GM13976 (cell line): ENCODE results near the gene ZNF780A.
"Not testable (repeated sequence)": the region's sequence is repeated elsewhere in the genome, so short reads cannot be mapped to it uniquely, and the experiment has no call there.

Experiments used
- DNase-seq: peaks from one replicate; pipeline ENCODE4 v3.0.0; 2012; ENCODE audit warnings: low spot score
- in situ Hi-C: fragments of 300-500 bp; cut with MboI; formaldehyde crosslinking; loops from one replicate; pipeline ENCODE4 v1.12.0; 2022; ENCODE audit warnings: low sequenced_read_pairs, mixed read lengths, inconsistent platforms; ENCODE audit not compliant: unreplicated experiment
- TF ChIP-seq, protein P1 (sequence below): IDR thresholded peaks from 2 replicates; pipeline ENCODE4 v1.5.1; 2012; ENCODE audit warnings: borderline replicate concordance, mild to moderate bottlenecking; ENCODE audit not compliant: insufficient read depth; ENCODE audit errors: extremely low read depth, missing control alignments, control extremely low read depth

The ZNF780A gene

DNA sequence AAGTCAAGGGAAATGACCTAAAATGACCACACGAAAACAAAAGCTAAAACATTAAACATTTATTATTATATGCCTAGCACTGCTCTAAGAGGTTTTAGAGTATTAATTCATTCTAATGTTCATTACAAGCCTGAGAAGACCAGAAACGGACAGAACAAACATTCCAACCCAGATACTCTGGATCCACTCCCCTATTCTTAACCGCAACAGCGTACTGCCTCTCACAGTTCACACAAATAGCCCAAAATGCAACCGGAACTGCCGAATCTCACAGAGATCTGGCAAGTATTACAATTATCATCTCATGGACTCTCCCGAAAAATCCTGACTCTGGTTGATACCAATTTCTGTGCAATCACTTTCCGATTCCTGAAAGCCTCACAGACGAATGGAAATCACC, 36.1 kb downstream of the ZNF780A start:
- TF ChIP-seq, protein P1, sequence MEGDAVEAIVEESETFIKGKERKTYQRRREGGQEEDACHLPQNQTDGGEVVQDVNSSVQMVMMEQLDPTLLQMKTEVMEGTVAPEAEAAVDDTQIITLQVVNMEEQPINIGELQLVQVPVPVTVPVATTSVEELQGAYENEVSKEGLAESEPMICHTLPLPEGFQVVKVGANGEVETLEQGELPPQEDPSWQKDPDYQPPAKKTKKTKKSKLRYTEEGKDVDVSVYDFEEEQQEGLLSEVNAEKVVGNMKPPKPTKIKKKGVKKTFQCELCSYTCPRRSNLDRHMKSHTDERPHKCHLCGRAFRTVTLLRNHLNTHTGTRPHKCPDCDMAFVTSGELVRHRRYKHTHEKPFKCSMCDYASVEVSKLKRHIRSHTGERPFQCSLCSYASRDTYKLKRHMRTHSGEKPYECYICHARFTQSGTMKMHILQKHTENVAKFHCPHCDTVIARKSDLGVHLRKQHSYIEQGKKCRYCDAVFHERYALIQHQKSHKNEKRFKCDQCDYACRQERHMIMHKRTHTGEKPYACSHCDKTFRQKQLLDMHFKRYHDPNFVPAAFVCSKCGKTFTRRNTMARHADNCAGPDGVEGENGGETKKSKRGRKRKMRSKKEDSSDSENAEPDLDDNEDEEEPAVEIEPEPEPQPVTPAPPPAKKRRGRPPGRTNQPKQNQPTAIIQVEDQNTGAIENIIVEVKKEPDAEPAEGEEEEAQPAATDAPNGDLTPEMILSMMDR, result no peak
- in situ Hi-C loops, result no loop called here
- no peak for DNase-seq

DNA sequence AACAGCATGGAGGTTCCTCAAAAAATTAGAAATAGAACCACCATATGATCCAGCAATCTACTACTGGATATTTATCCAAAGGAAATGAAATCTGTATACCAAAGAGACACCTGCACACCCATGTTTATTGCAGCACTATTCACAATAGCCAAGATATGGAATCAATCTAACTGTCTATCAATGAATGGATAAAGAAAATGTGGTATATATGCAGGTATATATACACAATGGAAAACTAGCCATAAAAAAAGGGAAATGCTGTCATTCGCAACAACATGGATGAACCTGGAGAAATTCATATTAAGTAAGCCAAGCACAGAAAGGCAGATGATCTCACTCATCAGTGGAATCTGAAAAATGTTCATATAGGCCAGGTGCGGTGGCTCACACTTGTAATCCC, 37.3 kb downstream of the ZNF780A start:
- TF ChIP-seq, protein P1, result no peak
- in situ Hi-C loops, result no loop called here
- no peak for DNase-seq

DNA sequence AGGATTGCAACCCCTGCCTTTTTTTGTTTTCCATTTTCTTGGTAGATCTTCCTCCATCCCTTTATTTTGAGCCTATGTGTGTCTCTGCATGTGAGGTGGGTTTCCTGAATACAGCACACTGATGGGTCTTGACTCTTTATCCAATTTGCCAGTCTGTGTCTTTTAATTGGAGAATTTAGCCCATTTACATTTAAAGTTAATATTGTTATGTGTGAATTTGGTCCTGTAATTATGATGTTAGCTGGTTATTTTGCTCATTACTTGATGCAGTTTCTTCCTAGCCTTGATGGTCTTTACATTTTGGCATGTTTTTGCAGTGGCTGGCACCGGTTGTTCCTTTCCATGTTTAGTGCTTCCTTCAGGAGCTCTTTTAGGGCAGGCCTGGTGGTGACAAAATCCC, 49.0 kb downstream of the ZNF780A start:
- DNase-seq, in situ Hi-C loops: not testable (repeated sequence)

DNA sequence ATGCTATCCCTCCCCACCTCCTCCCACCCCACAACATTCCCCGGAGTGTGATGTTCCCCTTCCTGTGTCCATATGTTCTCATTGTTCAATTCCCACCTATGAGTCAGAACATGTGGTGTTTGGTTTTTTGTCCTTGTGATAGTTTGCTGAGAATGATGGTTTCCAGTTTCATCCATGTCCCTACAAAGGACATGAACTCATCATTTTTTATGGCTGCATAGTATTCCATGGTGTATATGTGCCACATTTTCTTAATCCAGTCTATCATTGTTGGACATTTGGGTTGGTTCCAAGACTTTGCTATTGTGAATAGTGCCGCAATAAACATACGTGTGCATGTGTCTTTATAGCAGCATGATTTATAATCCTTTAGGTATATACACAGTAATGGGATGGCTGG, 52.7 kb downstream of the ZNF780A start:
- in situ Hi-C loops, result not testable (repeated sequence)

DNA sequence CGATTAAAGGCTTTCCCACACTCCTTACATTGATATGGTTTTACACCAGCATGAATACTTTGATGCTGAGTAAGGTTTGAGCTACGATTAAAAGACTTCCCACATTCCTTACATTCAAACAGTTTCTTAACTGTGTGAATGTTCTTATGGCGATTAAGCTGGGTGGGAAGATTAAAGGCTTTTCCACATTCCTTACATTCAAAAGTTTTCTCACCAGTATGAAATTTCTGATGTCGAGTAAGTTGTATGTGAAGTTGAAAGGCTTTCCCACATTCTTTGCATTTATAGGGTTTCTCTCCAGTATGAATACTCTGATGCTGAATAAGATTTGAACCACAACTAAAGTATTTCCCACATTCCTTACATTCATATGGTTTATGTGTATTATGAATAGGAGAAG, 54.7 kb downstream of the ZNF780A start:
- TF ChIP-seq, protein P1, result no peak
- in situ Hi-C loops, result no loop called here
- DNase-seq, result no peak

More for the DNA sequence above, 52.7 kb downstream of the ZNF780A start:
- DNase-seq, result not testable (repeated sequence)

DNA sequence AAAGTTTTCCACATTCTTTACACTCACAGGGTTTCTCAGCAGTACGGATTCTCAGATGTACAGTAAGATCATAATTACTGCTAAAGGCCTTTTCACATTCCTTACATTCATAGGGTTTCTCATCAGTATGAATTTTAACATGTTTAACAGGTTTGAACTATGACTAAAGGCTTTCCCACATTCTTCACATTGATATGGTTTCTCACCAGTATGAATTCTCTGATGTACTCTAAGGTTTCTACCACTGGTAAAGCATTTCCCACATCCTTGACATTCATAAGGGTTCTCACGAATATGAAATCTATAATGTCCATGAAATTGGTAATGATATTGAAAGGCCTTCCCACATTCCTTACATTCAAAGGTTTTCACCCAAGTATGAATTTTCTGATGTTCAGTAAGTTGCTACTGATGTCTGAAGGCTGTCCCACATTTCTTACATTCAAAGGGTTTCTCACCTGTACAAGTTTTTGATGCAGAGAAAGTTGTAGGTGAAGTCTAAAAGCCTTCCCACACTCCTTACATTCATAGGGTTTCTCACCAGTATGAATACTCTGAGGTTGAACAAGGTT, 56.7 kb downstream of the ZNF780A start:
- in situ Hi-C loops, result no loop called here
- TF ChIP-seq, protein P1, result no peak

DNA sequence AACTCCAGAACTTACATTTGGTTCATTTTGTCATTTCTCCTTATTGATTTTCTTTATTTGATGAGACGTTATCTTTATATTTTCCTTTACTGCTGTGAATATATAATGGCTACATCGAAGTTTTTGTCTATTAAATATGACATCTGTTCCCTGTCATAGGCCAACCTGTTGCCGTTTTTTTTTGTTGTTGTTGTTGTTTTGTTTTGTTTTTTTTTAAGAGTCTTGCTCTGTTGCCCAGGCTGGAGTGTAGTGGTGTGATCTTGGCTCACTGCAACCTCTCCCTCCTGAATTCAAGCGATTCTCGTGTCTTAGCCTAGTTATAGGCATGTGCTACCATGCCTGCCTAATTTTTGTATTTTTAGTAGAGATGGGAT, 64.2 kb downstream of the ZNF780A start:
- in situ Hi-C loops, result no loop called here
- TF ChIP-seq, protein P1, result no peak
- DNase-seq, result no peak

More for the DNA sequence above, 56.7 kb downstream of the ZNF780A start:
- DNase-seq, result no peak
